ENCODE results near the gene KCNK16.
"Not testable (repeated sequence)": the region's sequence is repeated elsewhere in the genome, so short reads cannot be mapped to it uniquely, and the experiment has no call there.

The KCNK16 gene

DNA sequence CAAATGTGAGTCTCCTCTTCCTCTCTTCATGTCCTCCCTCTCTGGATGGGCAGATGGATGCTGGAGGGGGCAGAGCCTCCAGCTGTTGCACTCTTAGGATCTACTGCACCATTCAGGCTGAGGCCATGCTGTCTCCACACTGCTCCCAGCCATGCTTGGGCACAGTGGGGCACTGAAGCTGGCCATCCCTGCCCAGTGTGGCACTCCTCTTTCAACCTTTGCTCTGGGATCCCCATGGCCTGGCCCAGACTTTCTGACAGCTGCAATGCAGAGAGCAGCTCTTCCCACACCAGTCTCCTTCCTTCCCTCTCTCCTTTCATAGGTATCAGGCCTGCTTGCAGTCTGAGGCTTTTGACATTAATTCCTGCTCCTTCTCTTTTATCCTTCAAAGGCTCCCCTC, 17.6 kb downstream of the KCNK16 start:
- no peak for DNase-seq

DNA sequence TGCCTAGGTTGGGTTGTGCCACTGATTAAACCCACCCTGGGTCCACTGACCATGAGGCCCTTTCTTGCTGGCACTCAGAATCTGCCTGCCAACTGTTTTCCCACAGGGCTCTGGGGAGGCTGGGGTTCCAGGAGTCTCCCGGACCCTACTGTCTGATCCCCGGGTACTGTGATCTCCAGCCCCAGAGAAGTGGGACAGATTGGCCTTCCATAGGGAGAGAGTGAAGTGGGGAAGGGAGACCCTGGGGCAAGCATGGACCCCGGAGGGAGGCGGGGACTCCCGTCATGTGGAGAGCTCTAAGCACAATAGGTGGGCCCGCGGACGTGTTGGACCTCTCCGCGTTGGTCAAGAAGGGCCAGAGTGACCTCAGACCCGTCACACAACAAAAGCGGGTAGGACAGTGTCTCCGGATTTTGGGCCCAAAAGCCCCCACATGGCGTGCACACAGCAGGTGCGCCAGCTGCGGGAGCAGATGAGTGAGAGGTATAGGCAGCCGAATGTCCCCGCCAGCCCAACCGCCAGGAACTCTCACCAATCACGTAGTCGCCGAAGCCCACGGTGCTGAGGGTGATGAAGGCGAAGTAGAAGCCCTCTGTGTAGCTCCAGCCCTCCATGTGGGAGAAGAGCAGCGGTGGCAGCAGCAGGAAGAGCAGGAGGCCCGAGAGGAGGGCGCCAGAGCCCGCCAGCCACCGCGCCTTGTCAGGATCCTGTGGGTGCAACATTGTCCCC, 18.9 kb downstream of the KCNK16 start:
- no peak for DNase-seq

DNA sequence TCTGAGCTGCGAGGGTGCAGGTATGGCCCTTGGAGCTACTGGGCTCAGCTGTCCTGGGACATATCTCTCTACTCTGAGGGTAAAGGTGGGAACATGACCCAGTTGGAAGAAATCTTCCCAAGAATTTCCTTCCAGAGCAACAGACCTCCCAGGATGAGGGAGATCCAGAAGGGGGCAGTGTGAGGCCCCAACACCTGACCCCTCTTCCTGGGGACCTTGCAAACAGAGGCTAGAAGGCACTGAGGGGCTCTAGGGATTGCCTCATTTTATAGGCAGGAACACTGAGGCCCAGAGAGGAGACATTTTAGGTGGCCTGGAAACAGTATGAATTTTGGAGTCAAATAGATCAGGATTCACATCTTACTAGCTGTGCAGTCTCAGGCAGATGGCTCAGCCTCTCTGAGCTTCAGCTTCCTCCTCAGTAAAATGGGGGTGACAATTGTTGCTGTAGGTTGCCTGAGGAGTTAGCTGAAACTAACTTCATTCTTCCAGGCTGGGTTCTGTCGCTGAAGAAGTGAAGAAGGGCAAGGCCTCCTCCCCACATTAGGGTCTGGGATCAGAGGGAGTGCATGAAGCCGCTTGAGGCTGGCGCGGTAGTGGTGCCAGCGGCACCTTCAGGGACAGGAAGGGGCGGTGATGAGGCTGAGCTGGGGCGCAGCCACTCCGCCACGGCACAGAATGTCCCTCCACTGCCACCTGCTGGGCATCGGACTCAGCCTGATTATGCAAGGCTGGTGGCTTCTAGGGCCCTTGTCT, 19.7 kb downstream of the KCNK16 start:
- peak; percentile 50 for DNase-seq

DNA sequence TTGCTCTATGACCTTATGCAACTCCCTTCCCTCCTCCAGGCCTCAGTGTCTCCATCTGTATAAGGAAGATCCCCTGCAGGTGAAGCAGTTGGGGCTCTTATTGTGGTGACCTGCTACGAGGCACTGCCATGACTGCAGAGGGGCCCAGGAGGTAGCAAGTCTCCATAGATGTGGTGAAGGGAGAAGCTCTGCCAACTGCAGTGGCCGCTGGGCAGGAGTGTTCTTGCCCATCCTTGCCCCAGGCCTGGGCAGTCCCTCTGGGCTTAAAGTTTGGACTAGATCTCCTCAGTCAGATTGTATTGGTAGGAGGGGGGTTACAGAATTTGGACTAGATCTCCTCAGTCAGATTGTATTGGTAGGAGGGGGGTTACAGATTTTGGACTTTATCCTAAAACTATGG, 20.5 kb downstream of the KCNK16 start:
- no peak for DNase-seq

DNA sequence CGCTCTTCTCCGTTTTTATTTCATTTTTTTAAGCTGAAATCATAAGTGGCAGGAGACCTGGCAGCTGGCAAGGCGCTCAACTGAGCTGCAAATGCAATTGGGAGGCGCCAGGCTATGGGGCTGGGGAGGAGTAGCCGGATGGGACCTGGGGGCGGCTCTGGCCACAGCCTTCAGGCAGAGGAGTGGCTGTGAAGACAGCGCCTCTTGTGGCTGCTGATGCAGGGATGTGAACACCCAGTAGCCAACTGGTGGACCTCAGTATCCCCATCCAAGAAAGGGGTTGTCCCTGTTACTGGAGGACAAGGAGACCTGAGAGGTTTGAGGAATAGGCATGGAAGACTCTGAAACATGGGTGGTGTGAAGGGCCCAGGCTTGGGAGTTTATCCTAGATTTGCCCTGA, 20.9 kb downstream of the KCNK16 start:
- DNase-seq: no peak

DNA sequence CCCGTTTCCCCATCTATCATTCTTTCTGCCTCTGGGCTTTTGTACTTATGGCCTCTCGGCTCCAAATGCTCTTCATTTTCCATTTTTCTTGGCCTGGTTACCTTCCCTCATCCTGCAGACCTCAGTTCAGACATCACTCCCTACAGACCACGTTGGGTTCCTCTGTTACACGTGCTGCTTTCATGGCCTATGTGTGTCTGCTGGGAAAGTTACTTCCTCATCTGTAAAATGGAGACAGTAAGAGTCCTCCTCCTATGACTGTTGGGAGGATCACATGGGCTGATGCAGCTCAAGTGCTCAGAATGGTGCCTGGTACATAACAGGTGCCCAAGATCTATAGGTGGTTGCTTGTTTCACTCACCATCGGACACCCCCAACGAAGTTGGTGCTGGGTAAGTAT, 21.8 kb downstream of the KCNK16 start:
- DNase-seq: no peak

DNA sequence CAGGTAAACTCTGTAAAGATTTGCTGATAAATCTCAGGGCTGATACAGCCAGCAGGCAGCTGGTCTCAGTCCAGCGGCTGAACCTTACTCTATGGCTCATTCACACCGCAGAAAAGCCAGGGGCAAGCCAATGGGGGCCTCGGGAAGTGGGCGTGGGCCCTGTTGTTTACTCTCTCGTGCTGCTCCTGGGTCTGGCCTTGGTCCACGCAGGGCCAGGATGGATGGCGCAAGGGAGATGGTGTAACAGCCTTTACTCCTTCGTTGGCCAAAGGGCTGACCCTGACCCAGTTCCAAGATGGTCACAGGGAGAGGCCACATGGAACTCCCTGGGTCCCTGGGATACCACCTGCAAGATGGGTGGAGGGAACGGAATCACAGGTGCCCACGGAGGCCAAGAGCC, 24.4 kb downstream of the KCNK16 start:
- DNase-seq: no peak

DNA sequence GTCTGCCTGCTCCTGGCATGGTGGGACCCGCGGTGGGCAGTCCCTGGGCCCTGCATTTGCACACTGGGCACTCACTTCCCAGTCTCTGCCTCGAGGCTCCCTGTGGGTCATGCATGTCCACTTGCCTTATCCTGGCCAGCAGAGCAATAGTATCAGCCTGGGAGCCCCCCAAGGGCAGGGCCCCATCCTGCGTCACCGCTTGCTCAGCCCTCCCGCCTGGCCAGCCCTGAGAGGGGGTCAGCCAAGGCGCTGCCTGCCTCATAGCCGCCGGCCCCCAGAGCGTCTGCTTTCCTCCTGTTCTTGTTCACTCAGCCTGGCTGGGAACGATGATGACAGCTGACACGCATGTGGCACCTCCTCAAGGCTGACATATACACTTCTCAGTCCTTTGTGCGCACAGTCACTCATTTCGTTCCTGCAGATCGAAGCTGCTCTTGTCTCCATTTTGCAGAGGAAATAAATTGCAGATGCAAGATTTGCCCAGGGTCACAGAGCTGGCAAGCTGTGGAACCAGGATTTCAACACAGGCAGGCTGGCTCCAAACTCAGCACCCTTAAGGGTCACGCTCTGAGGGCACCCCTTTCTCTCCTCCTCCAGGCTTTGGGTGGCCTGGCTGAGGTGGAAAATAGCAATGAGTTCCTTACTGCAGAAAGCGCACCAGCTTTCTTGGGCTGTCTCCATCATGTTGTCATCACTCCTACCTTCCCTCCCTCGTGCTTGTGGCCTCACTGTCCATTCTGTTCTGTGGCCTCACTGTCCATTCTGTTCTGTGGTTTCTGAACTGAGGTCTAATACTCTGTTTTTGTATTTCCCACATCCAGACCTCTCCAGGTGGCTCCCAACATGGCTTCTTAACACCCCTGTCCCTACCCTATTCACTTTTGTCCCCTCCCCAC, 25.5 kb downstream of the KCNK16 start:
- peak; percentile 4 for DNase-seq

DNA sequence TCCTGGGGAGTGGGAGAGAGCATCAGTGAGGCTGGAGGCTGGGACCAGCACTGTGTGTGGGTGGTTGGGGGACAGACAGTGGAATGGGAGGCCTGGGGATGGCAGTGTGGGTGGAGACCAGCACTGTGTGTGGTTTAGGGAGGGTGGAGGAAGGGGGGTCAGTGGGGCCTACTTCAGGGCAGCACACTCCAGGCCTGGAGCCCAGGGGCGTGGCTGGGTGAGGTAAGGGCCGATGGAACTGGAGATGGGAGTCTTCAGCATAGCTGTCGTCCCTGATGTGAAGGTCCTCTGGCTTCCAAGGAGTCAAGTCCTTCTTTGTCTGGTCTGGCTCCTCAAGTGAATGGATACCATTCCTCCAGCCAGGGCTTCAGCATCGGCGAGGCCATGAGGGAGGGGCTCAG, 26.9 kb downstream of the KCNK16 start:
- no peak for DNase-seq

DNA sequence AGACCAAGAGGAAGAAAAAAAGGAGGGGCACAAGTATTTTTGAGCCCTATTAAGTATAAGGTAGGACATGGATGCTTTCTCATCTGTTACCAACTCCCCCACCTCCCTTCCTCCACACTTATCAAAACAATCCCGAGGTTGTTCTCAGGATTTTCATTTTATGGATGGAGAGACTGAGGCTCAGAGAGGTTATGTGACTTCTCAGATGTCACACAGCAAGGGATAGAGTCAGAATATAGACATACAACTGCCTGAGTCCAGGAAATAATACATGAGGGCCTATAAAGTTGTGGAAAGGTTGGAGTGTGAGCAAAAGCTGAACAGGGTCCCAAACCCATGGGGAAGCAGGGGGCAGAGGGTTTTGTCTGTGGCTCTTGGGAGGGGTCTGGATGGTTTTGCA, 27.6 kb downstream of the KCNK16 start:
- no peak for DNase-seq

DNA sequence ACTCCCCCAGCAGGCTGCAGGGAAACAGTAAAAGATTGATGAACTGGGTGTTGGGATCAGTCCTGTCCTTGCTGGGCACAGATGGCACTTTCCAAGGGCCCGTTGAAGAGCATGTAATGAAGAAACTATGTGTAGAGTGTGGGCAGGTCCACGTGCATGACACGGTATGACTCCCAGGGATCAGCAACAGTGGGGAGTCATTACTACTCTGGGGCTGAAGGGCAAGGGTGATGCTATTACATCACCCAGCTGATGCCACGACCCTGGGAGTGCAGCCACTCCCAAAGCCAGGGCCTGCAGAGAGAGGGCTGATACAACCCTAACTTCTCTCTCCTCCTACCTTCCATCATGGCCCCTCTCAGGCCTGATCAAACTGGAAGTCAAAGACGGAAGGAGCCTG, 28.4 kb downstream of the KCNK16 start:
- no peak for DNase-seq

DNA sequence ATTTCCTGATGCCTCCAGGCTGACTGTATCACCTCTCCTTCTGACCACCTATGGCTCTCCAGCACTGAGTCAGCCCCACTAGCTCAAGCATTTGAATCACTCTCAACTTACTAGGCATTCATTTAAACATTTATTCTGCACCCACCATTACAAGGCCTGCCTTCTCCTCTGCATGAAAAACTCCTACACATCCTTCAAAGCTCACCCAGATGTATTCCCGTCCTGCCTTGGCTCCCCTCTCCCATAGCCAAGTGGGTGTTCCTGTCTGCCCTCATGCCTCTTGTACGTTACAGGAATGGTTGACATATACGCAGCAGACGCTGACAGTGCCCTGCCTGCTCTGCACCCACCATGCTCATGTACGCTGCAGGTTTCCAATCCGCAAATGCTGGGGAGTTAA, 29.9 kb downstream of the KCNK16 start:
- no peak for DNase-seq

DNA sequence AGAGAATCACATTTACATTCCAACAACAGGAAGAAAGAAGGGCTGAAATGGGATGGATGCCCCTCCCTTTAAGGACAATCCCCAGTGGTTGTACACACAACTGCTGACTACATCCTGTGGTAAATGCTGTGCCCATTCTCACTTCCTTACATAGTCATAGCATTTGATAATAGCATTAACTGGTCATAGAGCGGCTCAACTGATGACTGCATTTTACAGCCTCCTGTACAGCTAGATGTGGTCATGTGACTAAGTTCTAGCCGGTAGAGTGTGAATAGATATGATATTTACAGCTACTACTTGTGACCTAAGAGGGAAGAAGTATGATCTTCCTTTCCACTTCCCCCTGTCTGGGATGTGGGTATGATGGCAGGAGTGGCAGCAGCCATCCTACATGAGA, 33.0 kb downstream of the KCNK16 start:
- no peak for DNase-seq

DNA sequence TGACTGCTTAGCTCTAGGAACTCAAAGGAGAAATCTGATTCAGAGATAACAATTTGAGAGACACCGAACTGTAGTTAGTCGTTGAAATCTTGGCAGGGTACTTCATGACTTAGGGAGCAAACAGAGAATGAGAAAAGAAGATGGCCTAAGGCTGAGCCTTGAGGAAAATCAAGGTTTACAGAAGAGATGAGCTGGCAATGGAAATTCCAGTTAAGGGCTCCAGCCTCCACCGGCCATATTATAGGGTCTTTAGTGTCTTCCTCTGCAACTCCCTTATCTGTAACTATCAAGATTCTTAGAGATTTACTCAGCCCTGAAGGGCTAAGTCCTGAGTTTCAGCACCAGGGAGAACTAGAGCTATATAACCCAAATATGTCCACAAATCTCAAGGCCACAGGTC, 34.9 kb downstream of the KCNK16 start:
- no peak for DNase-seq

DNA sequence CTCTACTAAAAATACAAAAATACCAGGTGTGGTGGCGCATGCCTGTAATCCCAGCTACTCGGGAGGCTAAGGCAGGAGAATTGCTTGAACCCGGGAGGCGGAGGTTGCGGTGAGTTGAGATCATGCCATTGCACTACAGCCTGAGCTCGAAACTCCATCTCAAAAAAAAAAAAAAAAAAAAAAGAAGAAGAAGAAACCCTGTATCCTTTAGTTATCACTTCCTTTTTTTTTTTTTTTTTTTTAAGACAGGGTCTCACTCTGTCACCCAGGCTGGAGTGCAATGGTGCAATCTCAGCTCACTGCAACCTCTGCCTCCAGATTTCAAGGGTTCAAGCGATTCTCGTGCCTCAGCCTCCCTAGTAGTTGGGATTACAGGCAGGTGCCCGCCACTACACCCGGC, 35.9 kb downstream of the KCNK16 start:
- not testable (repeated sequence) for DNase-seq

DNA sequence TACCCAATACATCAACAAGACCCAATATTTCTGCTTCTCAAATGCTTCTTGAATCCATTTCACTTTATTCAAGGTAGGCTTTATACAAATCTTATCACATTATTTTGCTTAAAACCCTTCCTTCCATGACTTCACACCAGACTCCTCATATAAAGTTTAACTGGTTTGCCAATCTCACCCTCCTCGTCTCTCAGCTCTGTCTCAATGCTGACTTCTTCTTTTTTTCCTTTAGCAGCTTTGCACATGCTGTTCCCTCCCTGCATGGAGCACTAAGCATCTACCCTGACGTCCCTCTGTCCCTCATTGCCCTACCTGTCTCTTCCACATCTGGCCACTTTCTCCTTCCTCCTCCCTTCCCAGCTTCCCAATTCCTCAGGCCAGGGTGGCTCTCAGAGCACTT, 39.7 kb downstream of the KCNK16 start:
- no peak for DNase-seq

DNA sequence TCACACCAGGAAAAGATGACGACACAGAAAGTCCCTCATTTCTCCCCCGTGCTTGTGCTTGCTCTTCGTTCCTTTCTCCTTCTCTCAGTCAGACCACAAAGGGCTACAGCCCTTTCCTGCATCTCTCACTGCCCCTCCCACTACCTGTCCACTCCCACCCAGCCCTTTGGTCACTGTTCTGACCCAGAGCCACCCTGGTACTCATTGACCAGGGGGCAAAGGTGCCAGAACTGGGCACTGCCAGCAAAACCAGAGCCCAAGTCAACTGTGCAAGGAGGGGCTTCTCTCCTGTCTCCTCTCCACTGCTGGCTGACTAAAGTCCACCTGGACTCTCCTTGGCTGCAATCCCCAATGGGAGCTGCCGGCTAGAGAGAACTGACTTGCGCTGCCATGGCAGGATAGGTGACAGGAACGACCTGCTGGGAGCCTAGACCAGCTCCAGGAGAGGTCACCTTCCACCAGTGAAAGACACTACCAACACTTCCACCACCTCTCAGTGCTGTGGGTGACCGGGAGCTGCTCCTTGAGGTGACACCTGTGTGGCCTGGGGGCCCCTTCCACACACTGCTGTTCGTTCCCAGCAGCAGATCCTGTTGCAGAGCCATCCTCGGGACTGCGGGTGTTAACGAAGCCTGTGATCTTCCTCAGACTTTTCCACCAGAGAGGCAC, 41.1 kb downstream of the KCNK16 start:
- DNase-seq: no peak

DNA sequence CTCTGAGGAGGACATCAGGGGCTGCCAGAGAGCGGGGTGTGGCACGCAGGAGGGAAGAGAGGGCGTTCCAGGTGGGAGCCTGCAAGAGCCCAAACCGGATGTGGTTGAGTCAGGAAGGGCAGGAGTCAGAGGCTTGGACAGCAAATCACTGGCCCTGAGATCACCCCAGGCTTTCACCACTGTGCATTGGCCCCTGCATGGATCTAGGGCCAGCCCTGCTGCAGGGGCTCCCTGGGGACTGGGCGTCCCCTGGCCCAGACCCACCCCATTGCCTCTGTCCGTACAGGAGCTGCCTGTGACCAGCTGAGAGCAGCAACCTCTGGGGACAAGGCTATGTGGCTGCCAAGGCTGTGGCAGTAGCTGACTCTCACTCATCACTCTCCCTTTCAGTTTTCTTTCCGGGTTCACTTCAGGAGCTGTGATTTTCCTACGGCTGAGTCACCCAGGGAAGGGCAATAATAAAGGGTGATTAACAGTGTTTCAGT, 42.2 kb downstream of the KCNK16 start:
- no peak for DNase-seq

DNA sequence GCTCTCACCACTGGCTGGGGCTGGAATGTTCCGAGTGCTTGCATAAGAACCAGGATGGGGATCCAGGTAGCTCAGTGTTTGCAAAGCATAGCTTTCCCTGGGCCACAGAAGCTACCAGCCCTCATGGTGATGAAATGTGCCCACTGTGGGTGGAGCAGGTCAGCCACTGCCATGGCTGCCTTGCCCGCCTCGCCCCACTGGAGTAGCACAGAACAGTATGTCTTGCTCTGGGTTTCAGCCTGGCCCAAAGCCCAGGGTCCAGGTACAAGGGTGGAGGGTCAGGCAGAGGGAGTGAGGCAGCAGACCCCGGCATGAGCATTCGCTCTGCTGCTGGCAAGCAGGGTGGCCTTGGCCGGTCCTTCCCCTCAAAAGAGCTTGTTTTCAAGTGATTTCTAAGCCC, 43.0 kb downstream of the KCNK16 start:
- DNase-seq: no peak

DNA sequence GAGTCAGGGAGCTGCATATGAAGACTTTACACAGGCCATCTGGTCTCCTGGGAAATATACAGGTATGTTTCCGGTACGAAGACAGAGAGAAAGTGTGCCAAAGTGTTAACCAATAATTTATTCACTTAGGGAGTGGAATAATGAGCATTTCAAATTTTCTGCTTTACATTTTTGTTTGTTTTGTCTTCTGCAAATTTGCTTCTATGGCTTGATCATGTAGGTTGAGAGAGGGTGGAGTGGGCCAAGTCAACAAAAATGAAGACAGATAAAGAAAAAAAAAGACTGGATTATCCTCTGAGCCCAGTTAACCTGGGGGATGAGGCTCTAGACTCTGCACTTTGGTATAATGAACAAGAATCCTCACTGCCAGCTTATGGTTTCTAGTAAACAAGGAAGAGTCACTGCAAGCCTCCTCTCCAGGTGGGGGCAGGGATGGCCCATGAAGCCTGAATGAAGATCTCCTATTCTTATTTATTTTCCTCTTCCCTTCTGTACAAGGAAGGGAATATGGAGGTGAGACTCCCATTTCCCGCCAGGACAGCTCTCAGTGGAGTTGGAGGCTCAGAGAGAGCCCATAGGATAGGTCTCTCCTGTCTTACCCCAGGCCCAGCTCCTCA, 46.0 kb downstream of the KCNK16 start:
- DNase-seq: no peak

DNA sequence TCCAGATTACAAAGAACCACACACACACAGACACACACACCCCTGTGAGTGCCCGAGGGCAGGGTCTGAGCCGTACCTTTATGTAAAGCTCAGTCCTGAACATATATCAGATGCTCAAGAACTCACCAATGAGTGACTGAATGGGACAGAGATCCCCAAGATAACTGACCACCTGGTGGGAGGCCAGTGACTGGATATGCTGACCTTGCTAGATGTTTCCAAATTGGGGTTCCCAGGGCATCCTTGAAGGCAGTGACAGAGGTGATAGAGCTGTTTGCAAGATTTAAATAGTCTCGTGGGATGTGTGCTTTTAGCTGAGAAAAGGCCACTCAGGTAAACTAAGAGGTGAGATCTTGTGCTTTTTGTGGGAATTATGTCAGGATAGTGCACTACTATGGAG, 47.6 kb downstream of the KCNK16 start:
- DNase-seq: no peak

DNA sequence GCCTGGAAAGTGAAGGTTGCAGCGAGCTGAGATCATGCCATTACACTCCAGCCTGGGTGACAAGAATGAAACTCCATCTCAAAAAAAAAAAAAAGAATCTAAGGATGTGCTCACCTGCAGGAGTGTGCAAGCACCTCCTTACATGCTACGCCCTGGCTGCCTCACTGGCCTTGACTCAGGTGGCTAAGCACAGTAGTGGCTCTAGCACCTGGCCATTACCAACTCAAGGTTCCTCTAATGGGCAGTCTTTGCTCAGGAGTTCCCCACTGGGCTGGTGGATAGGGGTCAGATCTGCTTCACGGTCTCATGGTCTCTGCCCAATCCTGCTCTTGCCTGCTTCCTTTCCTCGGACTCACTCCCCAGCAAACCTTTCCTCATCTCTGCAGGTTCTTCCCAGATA, 48.0 kb downstream of the KCNK16 start:
- no peak for DNase-seq

DNA sequence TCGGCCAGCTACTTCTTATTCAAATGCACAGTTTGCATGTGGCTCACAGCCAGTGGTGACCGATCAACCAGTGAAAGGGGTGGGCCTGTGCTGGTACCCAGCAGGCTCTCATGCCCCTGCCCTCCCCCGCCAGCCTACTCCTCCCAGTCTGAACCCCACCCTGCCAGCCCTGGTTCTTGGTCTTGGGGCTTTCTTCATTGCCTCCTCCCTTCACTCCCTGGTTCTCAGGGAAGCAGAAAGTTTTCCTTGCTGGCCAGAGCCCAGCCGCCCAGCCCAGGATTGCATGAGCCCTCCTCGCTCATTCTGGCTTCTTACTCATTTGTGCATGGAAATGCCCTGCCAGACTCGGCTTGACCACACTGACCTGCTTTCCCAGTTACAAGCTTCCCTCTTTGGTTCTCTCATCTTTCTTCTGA, 49.1 kb downstream of the KCNK16 start:
- DNase-seq: no peak
